Fibroblast of pulmonary artery (primary cell): Measurements from ENCODE around the gene MYBPHL.

ENCODE experiments used
- DNase-seq: peaks from one replicate; pipeline ENCODE4 v3.0.0-alpha.2; 2010; ENCODE audit warnings: low read depth
- H3K4me3 ChIP-seq: replicated peaks from 2 replicates; pipeline ENCODE4 v1.5.1; 2011; ENCODE audit warnings: low read depth, mild to moderate bottlenecking, control low read depth, low read length, moderate library complexity
- CTCF ChIP-seq: IDR thresholded peaks from 2 replicates; pipeline ENCODE4 v1.5.1; 2011; ENCODE audit warnings: mild to moderate bottlenecking, control low read depth, low read length, inconsistent platforms; ENCODE audit errors: missing control alignments

The MYBPHL gene

GRCh38 chr1:109263597-109264378, 43.0 kb downstream of the MYBPHL start:
- H3K4me3 ChIP-seq, result no peak overlapping the region
- DNase-seq, result peak; percentile 85
- TF ChIP-seq CTCF, result peak; percentile 98

- H3K4me3 ChIP-seq, result no peak overlapping the region
- no peak for TF ChIP-seq CTCF
Measured at GRCh38 chr1:109263234-109263596, 43.6 kb downstream of the MYBPHL start.

GRCh38 chr1:109262231-109263055, 44.4 kb downstream of the MYBPHL start:
- TF ChIP-seq CTCF, result no peak
- DNase-seq, result no peak
- H3K4me3 ChIP-seq, result no peak overlapping the region

More at GRCh38 chr1:109263234-109263596, 43.6 kb downstream of the MYBPHL start:
- DNase-seq, result no peak

GRCh38 chr1:109261578-109261977, 45.2 kb downstream of the MYBPHL start:
- TF ChIP-seq CTCF, result no peak
- H3K4me3 ChIP-seq, result no peak overlapping the region
- DNase-seq, result no peak

- DNase-seq, result no peak
- no peak overlapping the region for H3K4me3 ChIP-seq
- no peak for TF ChIP-seq CTCF
Measured at GRCh38 chr1:109261006-109261405, 45.8 kb downstream of the MYBPHL start.

GRCh38 chr1:109259674-109260557, 46.9 kb downstream of the MYBPHL start:
- no peak for TF ChIP-seq CTCF
- H3K4me3 ChIP-seq, result no peak overlapping the region
- DNase-seq, result no peak
